Thyroid gland (tissue), 4 donors: Measurements from ENCODE around the gene CINP. TPM values are rescaled to one million over a fixed set of nuclear protein-coding genes. Genes with fewer than 3 reads are reported as not detected.

Experiments
- DNase-seq, 2 donors: peaks; one replicate each; pipeline ENCODE4 v3.0.0-alpha.2; 2019
- H3K27ac ChIP-seq, 3 donors: fragments of 200-600 bp; sonication (generic); 1 replicate in 2 of 3; 2 replicates in 1 of 3; pipeline ENCODE4 v1.5.1; 2016 to 2019; ENCODE audit warnings: mild to moderate bottlenecking in 1 of 3, moderate library complexity in 1 of 3
- H3K27me3 ChIP-seq: fragments of 200-600 bp; sonication (generic); one replicate; pipeline ENCODE4 v1.5.1; 2019
- H3K36me3 ChIP-seq, 2 donors: fragments of 200-600 bp; sonication (generic); one replicate each; pipeline ENCODE4 v1.5.1; 2016 to 2019
- H3K4me1 ChIP-seq, 2 donors: fragments of 200-600 bp; sonication (generic); one replicate each; pipeline ENCODE4 v1.5.1; 2017 to 2019
- H3K4me3 ChIP-seq, 3 donors: fragments of 200-600 bp; sonication (generic); replicated peaks in 1 of 3; 1 replicate in 2 of 3; 2 replicates in 1 of 3; pipeline ENCODE4 v1.5.1; 2016; ENCODE audit warnings: mild to moderate bottlenecking in 1 of 3
- H3K9me3 ChIP-seq: fragments of 200-600 bp; sonication (generic); one replicate; pipeline ENCODE4 v1.5.1; 2017
- POLR2A ChIP-seq, 2 donors: fragments of 450-650 bp; IDR thresholded peaks; one replicate each; pipeline ENCODE4 v1.6.1; 2017; ENCODE audit warnings: antibody characterized with exemption in 2 of 2, mild to moderate bottlenecking in 2 of 2, moderate library complexity in 1 of 2
- WGBS, 2 donors: methylation state at CpG; one replicate each; pipeline ENCODE4 v1.1.5; 2017; 5-methylcytosine and 5-hydroxymethylcytosine counted together
- intact Hi-C: fragments of 100-400 bp; cut with DNase I; formaldehyde crosslinking; loops from one replicate; pipeline ENCODE4 v1.15.1; 2023
- total RNA-seq, 4 donors: library from RNA; depleted of rRNA; stranded (reverse); fragments of >200 nt; gene quantifications; one replicate each; pipeline ENCODE4 v1.2.3, GENCODE V29; 2016
- TF ChIP-seq, protein P1 (sequence below), 6 experiments: fragments of 200-600 bp in 3 of 6; fragments of 450-650 bp in 3 of 6; sonication (generic) in 3 of 6; IDR thresholded peaks; one replicate each; pipeline ENCODE4 v1.5.1; 2016 to 2019; ENCODE audit warnings: antibody characterized with exemption in 6 of 6, mild to moderate bottlenecking in 2 of 6, inconsistent platforms in 1 of 6, moderate library complexity in 1 of 6

CINP gene
- total RNA-seq, 4 donors from 2014 or later = 31.9 to 43.3 (median 39.7) TPM

- no peak for DNase-seq
- Histone ChIP-seq H3K36me3 (peaks cover 35 to 58% of the 10 kb centered on the region in 2 donors), H3K4me1 (no peaks in the 10 kb centered on the region), H3K27ac (no peak overlapping the region), H3K9me3 (no peaks in the 10 kb centered on the region), H3K4me3 (no peak overlapping the region), H3K27me3 (no peaks in the 10 kb centered on the region)
- TF ChIP-seq, protein P1, sequence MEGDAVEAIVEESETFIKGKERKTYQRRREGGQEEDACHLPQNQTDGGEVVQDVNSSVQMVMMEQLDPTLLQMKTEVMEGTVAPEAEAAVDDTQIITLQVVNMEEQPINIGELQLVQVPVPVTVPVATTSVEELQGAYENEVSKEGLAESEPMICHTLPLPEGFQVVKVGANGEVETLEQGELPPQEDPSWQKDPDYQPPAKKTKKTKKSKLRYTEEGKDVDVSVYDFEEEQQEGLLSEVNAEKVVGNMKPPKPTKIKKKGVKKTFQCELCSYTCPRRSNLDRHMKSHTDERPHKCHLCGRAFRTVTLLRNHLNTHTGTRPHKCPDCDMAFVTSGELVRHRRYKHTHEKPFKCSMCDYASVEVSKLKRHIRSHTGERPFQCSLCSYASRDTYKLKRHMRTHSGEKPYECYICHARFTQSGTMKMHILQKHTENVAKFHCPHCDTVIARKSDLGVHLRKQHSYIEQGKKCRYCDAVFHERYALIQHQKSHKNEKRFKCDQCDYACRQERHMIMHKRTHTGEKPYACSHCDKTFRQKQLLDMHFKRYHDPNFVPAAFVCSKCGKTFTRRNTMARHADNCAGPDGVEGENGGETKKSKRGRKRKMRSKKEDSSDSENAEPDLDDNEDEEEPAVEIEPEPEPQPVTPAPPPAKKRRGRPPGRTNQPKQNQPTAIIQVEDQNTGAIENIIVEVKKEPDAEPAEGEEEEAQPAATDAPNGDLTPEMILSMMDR (IDR thresholded peaks at IDR 0.05) = no peak
- no peak for TF ChIP-seq POLR2A (IDR thresholded peaks at IDR 0.05)
- 88 to 95% methylated on average over 10 to 15 of the region's 16 CpGs for WGBS, 2 donors
- intact Hi-C loops = no loop called here
Observed at GRCh38 chr14:102348376-102348775, 14.3 kb downstream of the CINP start.

- intact Hi-C loops = no loop called here
- no peak overlapping the region for H3K27ac ChIP-seq
- DNase-seq = no peak
- TF ChIP-seq, protein P1 (IDR thresholded peaks at IDR 0.05) = no peak
- no peak for TF ChIP-seq POLR2A (IDR thresholded peaks at IDR 0.05)
- H3K36me3 ChIP-seq = peaks cover 35 to 59% of the 10 kb centered on the region in 2 donors
- no peak overlapping the region for H3K4me3 ChIP-seq
- H3K27me3 ChIP-seq = no peaks in the 10 kb centered on the region
- 97 to 100% methylated on average over 4 of the region's 4 CpGs for WGBS, 2 donors
- no peaks in the 10 kb centered on the region for H3K9me3 ChIP-seq
- H3K4me1 ChIP-seq = no peaks in the 10 kb centered on the region
Observed at GRCh38 chr14:102346645-102347044, 16.0 kb downstream of the CINP start.

DNA sequence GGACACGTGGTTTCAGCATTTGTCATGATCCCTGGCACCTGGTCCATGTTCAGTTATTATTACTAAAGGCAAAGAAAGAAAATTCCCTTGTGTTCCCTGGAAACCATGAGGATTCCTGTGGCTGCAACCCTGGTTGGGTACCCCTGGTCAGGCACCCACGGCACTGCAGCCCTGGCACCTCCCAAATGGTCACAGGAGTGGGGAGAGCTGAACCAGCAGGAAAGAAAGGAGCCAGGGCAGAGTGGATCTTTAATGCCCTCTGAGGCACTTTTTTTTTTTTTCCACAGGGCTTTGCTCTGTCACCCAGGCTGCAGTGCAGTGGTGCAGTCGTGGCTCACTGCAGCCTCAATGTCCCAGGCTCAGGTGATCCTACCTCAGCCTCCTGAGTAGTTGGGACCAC, 17.5 kb downstream of the CINP start:
- Histone ChIP-seq H3K27ac (no peak overlapping the region), H3K9me3 (no peaks in the 10 kb centered on the region), H3K4me1 (no peaks in the 10 kb centered on the region), H3K4me3 (no peak overlapping the region), H3K27me3 (no peaks in the 10 kb centered on the region), H3K36me3 (peaks cover 36 to 63% of the 10 kb centered on the region in 2 donors)
- intact Hi-C loops = no loop called here
- TF ChIP-seq POLR2A (IDR thresholded peaks at IDR 0.05) = no peak
- TF ChIP-seq, protein P1 (IDR thresholded peaks at IDR 0.05) = no peak
- WGBS, 2 donors = 79 to 89% methylated on average over 3 of the region's 3 CpGs
- no peak for DNase-seq

GRCh38 chr14:102344485-102344884, 18.2 kb downstream of the CINP start:
- Histone ChIP-seq H3K27me3 (no peaks in the 10 kb centered on the region), H3K4me1 (no peaks in the 10 kb centered on the region), H3K27ac (no peak overlapping the region), H3K4me3 (no peak overlapping the region), H3K36me3 (peaks cover 38 to 63% of the 10 kb centered on the region in 2 donors), H3K9me3 (no peaks in the 10 kb centered on the region)
- TF ChIP-seq, protein P1 (IDR thresholded peaks at IDR 0.05) = no peak
- TF ChIP-seq POLR2A (IDR thresholded peaks at IDR 0.05) = no peak
- 93 to 97% methylated on average over 5 of the region's 5 CpGs for WGBS, 2 donors
- no peak for DNase-seq
- intact Hi-C loops = no loop called here

DNA sequence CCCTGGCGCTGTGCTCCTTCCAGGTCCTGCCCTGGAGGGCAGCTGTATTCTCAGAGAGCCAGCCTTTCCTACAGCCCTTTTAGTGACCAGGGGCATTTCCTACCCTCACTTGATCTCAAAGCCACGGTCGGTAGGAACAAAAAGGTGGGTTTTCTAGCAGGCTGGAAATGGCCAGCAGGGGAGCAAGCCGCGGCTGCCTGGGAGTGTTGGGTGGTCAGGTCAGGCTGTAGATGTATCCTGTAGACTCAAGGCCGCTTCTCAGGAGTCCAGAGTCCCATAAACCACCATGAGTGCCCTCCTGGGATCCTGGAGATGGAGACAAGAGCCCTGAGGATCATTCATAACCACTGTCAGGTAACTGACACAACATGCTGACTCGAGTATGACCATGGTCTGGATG, 18.6 kb downstream of the CINP start:
- peaks cover 42 to 66% of the 10 kb centered on the region in 2 donors for H3K36me3 ChIP-seq
- H3K27me3 ChIP-seq = no peaks in the 10 kb centered on the region
- TF ChIP-seq POLR2A (IDR thresholded peaks at IDR 0.05) = no peak
- TF ChIP-seq, protein P1 (IDR thresholded peaks at IDR 0.05) = no peak
- WGBS, 2 donors = 91 to 96% methylated on average over 6 to 7 of the region's 7 CpGs
- H3K4me3 ChIP-seq = no peak overlapping the region
- no peaks in the 10 kb centered on the region for H3K9me3 ChIP-seq
- H3K4me1 ChIP-seq = no peaks in the 10 kb centered on the region
- no peak overlapping the region for H3K27ac ChIP-seq
- intact Hi-C loops = no loop called here
- DNase-seq = no peak
